ENCODE results near the gene SFSWAP. TPM values are rescaled to one million over a fixed set of nuclear protein-coding genes. Genes with fewer than 3 reads are reported as not detected.

The SFSWAP gene
- total RNA-seq, 3 donors from 2014 or later: 34.5 to 52.7 (median 50.7) TPM

GRCh38 chr12:131693149-131693548, 17.7 kb upstream of the SFSWAP start:
- intact Hi-C loops (cut with DNase I, micrococcal nuclease): no loop called here
- H3K9me3 ChIP-seq: no peaks in the 10 kb centered on the region
- no peak overlapping the region for H3K4me3 ChIP-seq
- no peaks in the 10 kb centered on the region for H3K36me3 ChIP-seq (ENCODE audit: low read depth)
- ATAC-seq: no peak
- no peak for TF ChIP-seq CTCF (IDR thresholded peaks at IDR 0.05)
- no peaks in the 10 kb centered on the region for H3K4me1 ChIP-seq (ENCODE audit: low read depth)
- DNase-seq: no peak

- intact Hi-C loops (cut with DNase I, micrococcal nuclease): no loop called here
- no peak for DNase-seq
- Histone ChIP-seq H3K9me3 (no peaks in the 10 kb centered on the region), H3K36me3 (ENCODE audit: low read depth) (no peaks in the 10 kb centered on the region), H3K4me1 (ENCODE audit: low read depth) (no peaks in the 10 kb centered on the region), H3K4me3 (no peak overlapping the region)
- no peak for ATAC-seq
- TF ChIP-seq CTCF (IDR thresholded peaks at IDR 0.05): no peak
These were observed 16.6 kb upstream of the SFSWAP start for GRCh38 chr12:131694116-131694838.

- no peaks in the 10 kb centered on the region for H3K36me3 ChIP-seq (ENCODE audit: low read depth)
- H3K9me3 ChIP-seq: no peaks in the 10 kb centered on the region
- no peak for TF ChIP-seq CTCF (IDR thresholded peaks at IDR 0.05)
- no peak overlapping the region for H3K4me3 ChIP-seq
- no peak for DNase-seq
- no peak for ATAC-seq
- intact Hi-C loops (cut with DNase I, micrococcal nuclease): no loop called here
- no peaks in the 10 kb centered on the region for H3K4me1 ChIP-seq (ENCODE audit: low read depth)
These were observed 14.9 kb upstream of the SFSWAP start for GRCh38 chr12:131695968-131696367.

GRCh38 chr12:131698286-131698685, 12.6 kb upstream of the SFSWAP start:
- H3K4me3 ChIP-seq: no peak overlapping the region
- no peak for TF ChIP-seq CTCF (IDR thresholded peaks at IDR 0.05)
- intact Hi-C loops (cut with DNase I, micrococcal nuclease): no loop called here
- no peaks in the 10 kb centered on the region for H3K9me3 ChIP-seq
- ATAC-seq (no peak), DNase-seq (no peak)
- H3K36me3 ChIP-seq (ENCODE audit: low read depth): no peaks in the 10 kb centered on the region
- H3K4me1 ChIP-seq (ENCODE audit: low read depth): no peaks in the 10 kb centered on the region

GRCh38 chr12:131699434-131699833, 11.5 kb upstream of the SFSWAP start:
- H3K9me3 ChIP-seq: peaks cover 5% of the 10 kb centered on the region
- H3K4me3 ChIP-seq: no peak overlapping the region
- no peaks in the 10 kb centered on the region for H3K4me1 ChIP-seq (ENCODE audit: low read depth)
- ATAC-seq: no peak
- TF ChIP-seq CTCF (IDR thresholded peaks at IDR 0.05): no peak
- H3K36me3 ChIP-seq (ENCODE audit: low read depth): no peaks in the 10 kb centered on the region
- intact Hi-C loops (cut with DNase I, micrococcal nuclease): no loop called here
- DNase-seq: no peak

GRCh38 chr12:131700271-131700670, 10.6 kb upstream of the SFSWAP start:
- DNase-seq: no peak
- no peak overlapping the region for H3K4me3 ChIP-seq
- intact Hi-C loops (cut with DNase I, micrococcal nuclease): no loop called here
- no peak for ATAC-seq
- no peaks in the 10 kb centered on the region for H3K4me1 ChIP-seq (ENCODE audit: low read depth)
- H3K36me3 ChIP-seq (ENCODE audit: low read depth): no peaks in the 10 kb centered on the region
- TF ChIP-seq CTCF (IDR thresholded peaks at IDR 0.05): no peak
- H3K9me3 ChIP-seq: peaks cover 8% of the 10 kb centered on the region

Measured in mucosa of descending colon (tissue), 3 donors.